H1 (cell line): ENCODE measurements around the gene MAP2K5. TPM values are rescaled to one million over a fixed set of nuclear protein-coding genes. Genes with fewer than 3 reads are reported as not detected.

ENCODE experiments used
- SP1 ChIP-seq: IDR thresholded peaks from 2 replicates; pipeline ENCODE4 v1.6.1; 2011; ENCODE audit warnings: low read depth, low read length
- ZNF274 ChIP-seq: IDR thresholded peaks from 2 replicates; pipeline ENCODE4 v1.7.0; 2012; ENCODE audit warnings: low read length, borderline replicate concordance; ENCODE audit errors: extremely low read depth
- polyA plus RNA-seq, 7 experiments: library from polyadenylated mRNA; depleted of rRNA in 3 of 7; stranded (reverse) in 5 of 7; unstranded in 2 of 7; fragments of >200 nt in 5 of 7; fragments of 200-250 nt in 2 of 7; gene quantifications; 1 replicate in 5 of 7; 2 replicates in 1 of 7; 4 replicates in 1 of 7; pipeline versions ENCODE4 v1.2.1 to v1.2.3, GENCODE V29; 2011 to 2013; ENCODE audit warnings: missing spikeins in 2 of 7, mixed read lengths in 2 of 7
- total RNA-seq: library from RNA; stranded (reverse); fragmentation: NEBNext Ultra II Directional; extraction: Animal tissue kit (Norgen Biotek cat#: 25700); gene quantifications from 2 replicates; pipeline ENCODE4 v1.2.1, GENCODE V29; 2021
- TF ChIP-seq, protein P1 (sequence below): IDR thresholded peaks from 2 replicates; pipeline ENCODE4 v1.6.1; 2011; ENCODE audit warnings: low read length, improper control_type of control experiment

The MAP2K5 gene
- total and polyA plus RNA-seq, 2 of the 8 experiments (the other 6 are each of a cell fraction or from before 2014, with no cell fraction given) = 4.4 to 15.8 TPM

DNA sequence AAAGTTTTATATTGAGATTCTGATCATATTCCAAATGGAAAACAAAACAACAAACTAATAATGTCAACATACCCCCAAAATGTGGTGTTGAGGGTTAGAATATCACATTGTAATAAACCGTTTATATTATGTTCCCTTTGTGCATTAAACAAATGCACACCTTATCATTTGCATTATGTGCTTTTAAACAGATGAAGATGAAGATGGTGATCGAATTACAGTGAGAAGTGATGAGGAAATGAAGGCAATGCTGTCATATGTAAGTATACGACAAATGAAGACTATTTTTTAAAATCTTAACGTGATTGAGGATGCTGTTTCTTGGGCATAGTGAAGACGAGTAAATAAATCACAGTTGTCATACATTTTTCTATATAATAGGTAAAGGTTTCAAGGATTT lies 20.6 kb downstream of the MAP2K5 start (continued):
- TF ChIP-seq, protein P1, sequence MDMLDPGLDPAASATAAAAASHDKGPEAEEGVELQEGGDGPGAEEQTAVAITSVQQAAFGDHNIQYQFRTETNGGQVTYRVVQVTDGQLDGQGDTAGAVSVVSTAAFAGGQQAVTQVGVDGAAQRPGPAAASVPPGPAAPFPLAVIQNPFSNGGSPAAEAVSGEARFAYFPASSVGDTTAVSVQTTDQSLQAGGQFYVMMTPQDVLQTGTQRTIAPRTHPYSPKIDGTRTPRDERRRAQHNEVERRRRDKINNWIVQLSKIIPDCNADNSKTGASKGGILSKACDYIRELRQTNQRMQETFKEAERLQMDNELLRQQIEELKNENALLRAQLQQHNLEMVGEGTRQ = no peak
- TF ChIP-seq ZNF274 (no peak), SP1 (no peak)
